ENCODE results near the gene ELL. TPM values are rescaled to one million over a fixed set of nuclear protein-coding genes. Genes with fewer than 3 reads are reported as not detected.

The ELL gene
- total and polyA plus RNA-seq, 9 of the 15 experiments (the other 6 are each of a cell fraction or from before 2014, with no cell fraction given) = 0.24 to 22.5 (median 4.1) TPM

DNA sequence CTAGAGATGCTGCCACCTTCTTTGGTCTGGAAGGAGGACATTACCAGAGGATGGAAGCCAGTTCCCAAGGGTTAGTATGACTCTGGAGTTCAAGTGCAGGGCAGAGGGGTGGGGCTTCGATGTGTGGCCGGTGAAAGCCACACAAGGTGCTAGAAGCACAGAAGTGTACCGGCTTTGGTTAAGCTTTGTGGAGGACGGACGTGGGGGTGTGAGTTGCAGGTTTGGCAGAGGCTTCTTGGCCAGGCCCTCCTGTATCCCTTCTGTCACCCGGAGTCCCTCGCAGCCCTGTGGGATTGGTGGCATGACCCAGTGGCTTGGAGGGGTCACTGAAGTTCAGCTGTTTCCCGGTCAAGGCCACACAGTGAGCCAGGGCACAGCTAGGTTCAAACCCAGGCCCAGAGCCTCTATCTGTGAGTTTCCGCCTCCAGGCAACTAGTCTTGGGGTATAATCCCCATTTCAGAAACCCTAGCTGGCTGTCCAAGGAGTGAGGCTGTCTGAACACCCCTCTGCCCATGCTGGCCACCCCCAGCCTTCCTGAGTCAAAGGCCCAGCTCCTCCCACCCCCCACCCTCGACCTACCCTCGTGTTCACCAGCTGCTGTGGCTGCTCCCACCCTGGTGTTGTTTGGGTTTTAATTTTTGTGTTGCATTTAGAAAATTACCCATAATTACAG is 107.2 kb downstream of the ELL start (continued):
- TF ChIP-seq, protein P1, sequence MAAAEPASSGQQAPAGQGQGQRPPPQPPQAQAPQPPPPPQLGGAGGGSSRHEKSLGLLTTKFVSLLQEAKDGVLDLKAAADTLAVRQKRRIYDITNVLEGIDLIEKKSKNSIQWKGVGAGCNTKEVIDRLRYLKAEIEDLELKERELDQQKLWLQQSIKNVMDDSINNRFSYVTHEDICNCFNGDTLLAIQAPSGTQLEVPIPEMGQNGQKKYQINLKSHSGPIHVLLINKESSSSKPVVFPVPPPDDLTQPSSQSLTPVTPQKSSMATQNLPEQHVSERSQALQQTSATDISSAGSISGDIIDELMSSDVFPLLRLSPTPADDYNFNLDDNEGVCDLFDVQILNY (CRISPR knock-in tag; IDR thresholded peaks at IDR 0.05) = 0 out of 2 replicates have a peak, but pooled peaks have one; percentile 49
- TF ChIP-seq HMG20B (CRISPR knock-in tag; IDR thresholded peaks at IDR 0.05) (no peak), SETDB1 (IDR thresholded peaks at IDR 0.05; ENCODE audit: low read length) (no peak), NR2C2 (CRISPR knock-in tag; IDR thresholded peaks at IDR 0.05) (no peak), NR2C2 (tag; IDR thresholded peaks at IDR 0.05) (peak; percentile 72), ZNF696 (CRISPR knock-in tag; conservative IDR thresholded peaks at IDR 0.05) (no peak), ZFP1 (CRISPR knock-in tag; IDR thresholded peaks at IDR 0.05) (no peak), POLR3A (IDR thresholded peaks at IDR 0.05; ENCODE audit: borderline replicate concordance, extremely low read depth, insufficient read depth, insufficient read length) (no peak), ZNF41 (CRISPR knock-in tag; conservative IDR thresholded peaks at IDR 0.05) (no peak), RFX7 (CRISPR knock-in tag; IDR thresholded peaks at IDR 0.05) (no peak), ASH1L (IDR thresholded peaks at IDR 0.05; ENCODE audit: borderline replicate concordance, low read depth, partially characterized antibody) (no peak), SREBF2 (CRISPR knock-in tag; IDR thresholded peaks at IDR 0.05) (no peak), RBM15 (IDR thresholded peaks at IDR 0.05; ENCODE audit: insufficient read depth, low read length) (no peak), CHD2 (IDR thresholded peaks at IDR 0.05; ENCODE audit: low read depth, low read length) (peak; percentile 4; the same call in 1 of the 2 replicates), ZNF146 (CRISPR knock-in tag; IDR thresholded peaks at IDR 0.05; ENCODE audit: unreplicated experiment) (no peak)
- TF ChIP-seq, protein P2, sequence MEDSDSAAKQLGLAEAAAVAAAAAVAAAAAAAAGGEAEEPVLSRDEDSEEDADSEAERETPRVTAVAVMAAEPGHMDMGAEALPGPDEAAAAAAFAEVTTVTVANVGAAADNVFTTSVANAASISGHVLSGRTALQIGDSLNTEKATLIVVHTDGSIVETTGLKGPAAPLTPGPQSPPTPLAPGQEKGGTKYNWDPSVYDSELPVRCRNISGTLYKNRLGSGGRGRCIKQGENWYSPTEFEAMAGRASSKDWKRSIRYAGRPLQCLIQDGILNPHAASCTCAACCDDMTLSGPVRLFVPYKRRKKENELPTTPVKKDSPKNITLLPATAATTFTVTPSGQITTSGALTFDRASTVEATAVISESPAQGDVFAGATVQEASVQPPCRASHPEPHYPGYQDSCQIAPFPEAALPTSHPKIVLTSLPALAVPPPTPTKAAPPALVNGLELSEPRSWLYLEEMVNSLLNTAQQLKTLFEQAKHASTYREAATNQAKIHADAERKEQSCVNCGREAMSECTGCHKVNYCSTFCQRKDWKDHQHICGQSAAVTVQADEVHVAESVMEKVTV (CRISPR knock-in tag; IDR thresholded peaks at IDR 0.05) = no peak
- TF ChIP-seq, protein P3, sequence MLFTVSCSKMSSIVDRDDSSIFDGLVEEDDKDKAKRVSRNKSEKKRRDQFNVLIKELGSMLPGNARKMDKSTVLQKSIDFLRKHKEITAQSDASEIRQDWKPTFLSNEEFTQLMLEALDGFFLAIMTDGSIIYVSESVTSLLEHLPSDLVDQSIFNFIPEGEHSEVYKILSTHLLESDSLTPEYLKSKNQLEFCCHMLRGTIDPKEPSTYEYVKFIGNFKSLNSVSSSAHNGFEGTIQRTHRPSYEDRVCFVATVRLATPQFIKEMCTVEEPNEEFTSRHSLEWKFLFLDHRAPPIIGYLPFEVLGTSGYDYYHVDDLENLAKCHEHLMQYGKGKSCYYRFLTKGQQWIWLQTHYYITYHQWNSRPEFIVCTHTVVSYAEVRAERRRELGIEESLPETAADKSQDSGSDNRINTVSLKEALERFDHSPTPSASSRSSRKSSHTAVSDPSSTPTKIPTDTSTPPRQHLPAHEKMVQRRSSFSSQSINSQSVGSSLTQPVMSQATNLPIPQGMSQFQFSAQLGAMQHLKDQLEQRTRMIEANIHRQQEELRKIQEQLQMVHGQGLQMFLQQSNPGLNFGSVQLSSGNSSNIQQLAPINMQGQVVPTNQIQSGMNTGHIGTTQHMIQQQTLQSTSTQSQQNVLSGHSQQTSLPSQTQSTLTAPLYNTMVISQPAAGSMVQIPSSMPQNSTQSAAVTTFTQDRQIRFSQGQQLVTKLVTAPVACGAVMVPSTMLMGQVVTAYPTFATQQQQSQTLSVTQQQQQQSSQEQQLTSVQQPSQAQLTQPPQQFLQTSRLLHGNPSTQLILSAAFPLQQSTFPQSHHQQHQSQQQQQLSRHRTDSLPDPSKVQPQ (CRISPR knock-in tag; IDR thresholded peaks at IDR 0.05; ENCODE audit: borderline replicate concordance) = no peak
- TF ChIP-seq, protein P4, sequence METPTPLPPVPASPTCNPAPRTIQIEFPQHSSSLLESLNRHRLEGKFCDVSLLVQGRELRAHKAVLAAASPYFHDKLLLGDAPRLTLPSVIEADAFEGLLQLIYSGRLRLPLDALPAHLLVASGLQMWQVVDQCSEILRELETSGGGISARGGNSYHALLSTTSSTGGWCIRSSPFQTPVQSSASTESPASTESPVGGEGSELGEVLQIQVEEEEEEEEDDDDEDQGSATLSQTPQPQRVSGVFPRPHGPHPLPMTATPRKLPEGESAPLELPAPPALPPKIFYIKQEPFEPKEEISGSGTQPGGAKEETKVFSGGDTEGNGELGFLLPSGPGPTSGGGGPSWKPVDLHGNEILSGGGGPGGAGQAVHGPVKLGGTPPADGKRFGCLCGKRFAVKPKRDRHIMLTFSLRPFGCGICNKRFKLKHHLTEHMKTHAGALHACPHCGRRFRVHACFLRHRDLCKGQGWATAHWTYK (CRISPR knock-in tag; IDR thresholded peaks at IDR 0.05) = peak; percentile 40; the same call in 1 of the 2 replicates
- TF ChIP-seq, protein P5, sequence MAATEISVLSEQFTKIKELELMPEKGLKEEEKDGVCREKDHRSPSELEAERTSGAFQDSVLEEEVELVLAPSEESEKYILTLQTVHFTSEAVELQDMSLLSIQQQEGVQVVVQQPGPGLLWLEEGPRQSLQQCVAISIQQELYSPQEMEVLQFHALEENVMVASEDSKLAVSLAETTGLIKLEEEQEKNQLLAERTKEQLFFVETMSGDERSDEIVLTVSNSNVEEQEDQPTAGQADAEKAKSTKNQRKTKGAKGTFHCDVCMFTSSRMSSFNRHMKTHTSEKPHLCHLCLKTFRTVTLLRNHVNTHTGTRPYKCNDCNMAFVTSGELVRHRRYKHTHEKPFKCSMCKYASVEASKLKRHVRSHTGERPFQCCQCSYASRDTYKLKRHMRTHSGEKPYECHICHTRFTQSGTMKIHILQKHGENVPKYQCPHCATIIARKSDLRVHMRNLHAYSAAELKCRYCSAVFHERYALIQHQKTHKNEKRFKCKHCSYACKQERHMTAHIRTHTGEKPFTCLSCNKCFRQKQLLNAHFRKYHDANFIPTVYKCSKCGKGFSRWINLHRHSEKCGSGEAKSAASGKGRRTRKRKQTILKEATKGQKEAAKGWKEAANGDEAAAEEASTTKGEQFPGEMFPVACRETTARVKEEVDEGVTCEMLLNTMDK (IDR thresholded peaks at IDR 0.05; ENCODE audit: borderline replicate concordance, insufficient read depth, low read depth, low read length, poor library complexity, severe bottlenecking) = no peak
